ENCODE results near the gene GNAT1. TPM values are rescaled to one million over a fixed set of nuclear protein-coding genes. Genes with fewer than 3 reads are reported as not detected.

GNAT1 gene
- total and polyA plus RNA-seq, 2 of the 13 experiments (the other 11 are each of a cell fraction or from before 2014, with no cell fraction given) = 0.15 TPM; not detected in 1

DNA sequence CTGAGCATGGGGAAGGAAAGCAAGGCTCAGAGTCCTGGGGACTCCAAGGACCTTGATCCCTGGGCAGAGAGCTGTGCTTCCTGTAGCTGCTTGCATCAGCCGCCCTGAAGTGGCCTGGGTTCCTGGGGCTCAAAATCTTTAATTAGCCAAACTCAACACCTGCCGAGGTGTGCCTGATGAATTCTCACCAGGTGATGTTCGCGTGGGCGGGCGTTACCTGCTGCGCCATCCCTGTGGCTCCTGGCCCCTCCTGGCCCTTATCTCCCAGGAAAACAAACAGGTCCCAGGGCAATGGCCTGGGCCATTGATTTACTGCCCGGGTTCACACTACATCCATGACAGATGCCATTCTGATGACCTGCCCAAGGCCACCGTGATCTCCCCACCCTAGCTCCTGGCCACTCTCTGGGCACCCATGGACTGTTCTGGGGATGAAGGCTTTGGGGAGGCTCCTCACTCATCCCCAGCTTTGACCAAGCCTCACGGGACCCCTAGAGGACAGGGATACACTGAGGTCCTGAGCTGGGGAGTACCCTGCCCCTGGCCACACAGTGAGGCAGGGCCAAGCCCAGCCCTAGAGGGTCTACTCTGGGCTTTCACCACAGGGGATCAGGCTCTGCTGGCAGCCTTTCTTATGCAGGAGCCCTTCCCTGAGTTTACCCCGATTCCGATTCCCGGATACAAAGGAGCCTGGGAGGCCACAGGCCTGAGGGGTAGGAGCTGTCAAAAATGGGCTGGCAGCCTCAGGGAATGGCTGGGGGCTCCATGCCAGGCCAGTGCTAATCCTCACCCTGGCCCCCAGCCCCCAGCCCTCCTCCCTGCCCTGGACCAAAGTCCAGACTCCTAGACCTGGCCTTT is 19.3 kb downstream of the GNAT1 start (continued):
- TF ChIP-seq IRF1 (CRISPR knock-in tag; IDR thresholded peaks at IDR 0.05; ENCODE audit: low read depth) (no peak), ZNF326 (CRISPR knock-in tag; IDR thresholded peaks at IDR 0.05; ENCODE audit: borderline replicate concordance) (no peak), ZKSCAN5 (CRISPR knock-in tag; IDR thresholded peaks at IDR 0.05) (no peak), REST (IDR thresholded peaks at IDR 0.05; ENCODE audit: borderline replicate concordance in 1 of 2, low read depth in 1 of 2, low read length in 2 of 2) (peak in 1 of 2 experiments; percentile 10; a peak in 1 of 4 replicates), XBP1 (CRISPR knock-in tag; IDR thresholded peaks at IDR 0.05) (no peak), ZFX (CRISPR knock-in tag; IDR thresholded peaks at IDR 0.05; ENCODE audit: low read depth) (peak; percentile 62), ZNF138 (CRISPR knock-in tag; IDR thresholded peaks at IDR 0.05; ENCODE audit: low read depth) (no peak), ZNF274 (CRISPR knock-in tag; IDR thresholded peaks at IDR 0.05) (peak; percentile 55; the same call in 1 of the 2 replicates)
- TF ChIP-seq, protein P1, sequence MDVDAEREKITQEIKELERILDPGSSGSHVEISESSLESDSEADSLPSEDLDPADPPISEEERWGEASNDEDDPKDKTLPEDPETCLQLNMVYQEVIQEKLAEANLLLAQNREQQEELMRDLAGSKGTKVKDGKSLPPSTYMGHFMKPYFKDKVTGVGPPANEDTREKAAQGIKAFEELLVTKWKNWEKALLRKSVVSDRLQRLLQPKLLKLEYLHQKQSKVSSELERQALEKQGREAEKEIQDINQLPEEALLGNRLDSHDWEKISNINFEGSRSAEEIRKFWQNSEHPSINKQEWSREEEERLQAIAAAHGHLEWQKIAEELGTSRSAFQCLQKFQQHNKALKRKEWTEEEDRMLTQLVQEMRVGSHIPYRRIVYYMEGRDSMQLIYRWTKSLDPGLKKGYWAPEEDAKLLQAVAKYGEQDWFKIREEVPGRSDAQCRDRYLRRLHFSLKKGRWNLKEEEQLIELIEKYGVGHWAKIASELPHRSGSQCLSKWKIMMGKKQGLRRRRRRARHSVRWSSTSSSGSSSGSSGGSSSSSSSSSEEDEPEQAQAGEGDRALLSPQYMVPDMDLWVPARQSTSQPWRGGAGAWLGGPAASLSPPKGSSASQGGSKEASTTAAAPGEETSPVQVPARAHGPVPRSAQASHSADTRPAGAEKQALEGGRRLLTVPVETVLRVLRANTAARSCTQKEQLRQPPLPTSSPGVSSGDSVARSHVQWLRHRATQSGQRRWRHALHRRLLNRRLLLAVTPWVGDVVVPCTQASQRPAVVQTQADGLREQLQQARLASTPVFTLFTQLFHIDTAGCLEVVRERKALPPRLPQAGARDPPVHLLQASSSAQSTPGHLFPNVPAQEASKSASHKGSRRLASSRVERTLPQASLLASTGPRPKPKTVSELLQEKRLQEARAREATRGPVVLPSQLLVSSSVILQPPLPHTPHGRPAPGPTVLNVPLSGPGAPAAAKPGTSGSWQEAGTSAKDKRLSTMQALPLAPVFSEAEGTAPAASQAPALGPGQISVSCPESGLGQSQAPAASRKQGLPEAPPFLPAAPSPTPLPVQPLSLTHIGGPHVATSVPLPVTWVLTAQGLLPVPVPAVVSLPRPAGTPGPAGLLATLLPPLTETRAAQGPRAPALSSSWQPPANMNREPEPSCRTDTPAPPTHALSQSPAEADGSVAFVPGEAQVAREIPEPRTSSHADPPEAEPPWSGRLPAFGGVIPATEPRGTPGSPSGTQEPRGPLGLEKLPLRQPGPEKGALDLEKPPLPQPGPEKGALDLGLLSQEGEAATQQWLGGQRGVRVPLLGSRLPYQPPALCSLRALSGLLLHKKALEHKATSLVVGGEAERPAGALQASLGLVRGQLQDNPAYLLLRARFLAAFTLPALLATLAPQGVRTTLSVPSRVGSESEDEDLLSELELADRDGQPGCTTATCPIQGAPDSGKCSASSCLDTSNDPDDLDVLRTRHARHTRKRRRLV (CRISPR knock-in tag; IDR thresholded peaks at IDR 0.05) = no peak
- TF ChIP-seq, protein P2, sequence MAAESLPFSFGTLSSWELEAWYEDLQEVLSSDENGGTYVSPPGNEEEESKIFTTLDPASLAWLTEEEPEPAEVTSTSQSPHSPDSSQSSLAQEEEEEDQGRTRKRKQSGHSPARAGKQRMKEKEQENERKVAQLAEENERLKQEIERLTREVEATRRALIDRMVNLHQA (CRISPR knock-in tag; IDR thresholded peaks at IDR 0.05) = no peak
- TF ChIP-seq, protein P3, sequence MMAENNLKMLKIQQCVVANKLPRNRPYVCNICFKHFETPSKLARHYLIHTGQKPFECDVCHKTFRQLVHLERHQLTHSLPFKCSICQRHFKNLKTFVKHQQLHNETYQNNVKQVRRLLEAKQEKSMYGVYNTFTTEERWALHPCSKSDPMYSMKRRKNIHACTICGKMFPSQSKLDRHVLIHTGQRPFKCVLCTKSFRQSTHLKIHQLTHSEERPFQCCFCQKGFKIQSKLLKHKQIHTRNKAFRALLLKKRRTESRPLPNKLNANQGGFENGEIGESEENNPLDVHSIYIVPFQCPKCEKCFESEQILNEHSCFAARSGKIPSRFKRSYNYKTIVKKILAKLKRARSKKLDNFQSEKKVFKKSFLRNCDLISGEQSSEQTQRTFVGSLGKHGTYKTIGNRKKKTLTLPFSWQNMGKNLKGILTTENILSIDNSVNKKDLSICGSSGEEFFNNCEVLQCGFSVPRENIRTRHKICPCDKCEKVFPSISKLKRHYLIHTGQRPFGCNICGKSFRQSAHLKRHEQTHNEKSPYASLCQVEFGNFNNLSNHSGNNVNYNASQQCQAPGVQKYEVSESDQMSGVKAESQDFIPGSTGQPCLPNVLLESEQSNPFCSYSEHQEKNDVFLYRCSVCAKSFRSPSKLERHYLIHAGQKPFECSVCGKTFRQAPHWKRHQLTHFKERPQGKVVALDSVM (CRISPR knock-in tag; IDR thresholded peaks at IDR 0.05) = no peak

Data from HepG2 (cell line).